GM18858 (cell line): Measurements from ENCODE around the gene RNF213.

Experiments used
- ATAC-seq: cut with Tn5 transposase; IDR thresholded peaks from one replicate; pipeline ENCODE4 v1.9.1; 2021; ENCODE audit not compliant: unreplicated experiment

Gene RNF213

DNA sequence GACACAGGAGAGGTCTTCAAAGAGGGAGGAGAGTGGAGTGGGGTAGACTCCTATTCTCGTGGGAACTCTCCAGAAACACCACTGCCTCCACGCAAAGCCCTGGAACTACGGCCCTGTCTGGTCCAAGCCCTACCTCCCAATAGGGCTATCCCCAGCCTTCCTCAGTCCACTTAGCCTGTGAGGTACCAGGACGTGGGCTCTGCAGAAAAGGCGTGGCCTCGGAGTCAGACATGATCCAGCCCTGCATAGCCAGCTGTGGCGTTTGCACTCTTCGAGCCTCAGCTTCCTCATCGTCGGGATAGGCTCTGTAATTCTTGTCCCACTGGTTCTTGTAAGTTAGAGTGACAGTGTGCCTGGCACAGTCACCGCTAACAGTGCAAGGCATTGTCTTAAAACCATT is 168.1 kb downstream of the RNF213 start:
- ATAC-seq: no peak

DNA sequence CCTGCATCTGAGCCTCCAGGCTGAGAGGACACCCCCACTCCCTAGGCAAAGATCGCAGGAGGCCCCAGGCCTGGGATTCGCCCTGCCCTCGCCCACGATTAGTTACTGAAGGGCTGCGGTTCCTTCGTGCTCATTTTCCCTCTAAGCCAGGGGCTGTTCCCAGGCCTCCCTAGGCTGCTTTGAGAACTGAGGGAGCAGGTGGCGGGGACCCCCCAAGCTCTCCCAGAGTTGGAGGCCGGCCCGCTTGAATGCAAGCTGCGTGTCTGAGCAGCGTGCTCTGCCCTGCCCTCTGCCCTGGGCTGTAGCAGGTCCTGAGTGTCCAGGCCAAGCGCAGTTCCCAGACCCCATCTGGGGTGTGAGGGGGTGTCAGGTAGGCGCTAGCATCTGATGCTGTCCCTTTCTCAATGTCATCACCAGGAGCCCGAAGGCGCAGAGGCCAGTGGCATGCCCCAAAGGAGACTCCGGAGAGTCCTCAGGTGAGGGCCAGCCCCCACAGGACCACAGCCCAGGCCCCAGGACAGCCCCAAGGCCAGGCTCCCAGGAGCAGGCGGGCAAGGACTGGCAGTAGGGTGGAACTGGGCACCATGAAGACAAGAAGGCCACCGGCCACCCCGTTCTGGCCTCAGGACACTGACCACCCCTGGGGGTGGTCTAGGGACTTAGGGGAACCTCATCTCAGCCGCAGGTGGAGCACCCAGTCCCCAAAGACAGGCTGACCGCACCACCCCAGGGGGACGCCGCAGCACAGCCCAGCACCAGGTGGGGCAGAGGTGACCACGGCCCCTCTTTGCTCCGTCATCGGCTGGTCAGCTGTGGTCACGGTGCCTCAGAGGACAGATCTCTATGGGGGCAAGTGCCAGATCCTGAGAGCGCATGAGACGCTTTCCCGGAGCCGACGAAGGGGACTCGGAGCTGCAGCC is 169.0 kb downstream of the RNF213 start:
- ATAC-seq: no peak

DNA sequence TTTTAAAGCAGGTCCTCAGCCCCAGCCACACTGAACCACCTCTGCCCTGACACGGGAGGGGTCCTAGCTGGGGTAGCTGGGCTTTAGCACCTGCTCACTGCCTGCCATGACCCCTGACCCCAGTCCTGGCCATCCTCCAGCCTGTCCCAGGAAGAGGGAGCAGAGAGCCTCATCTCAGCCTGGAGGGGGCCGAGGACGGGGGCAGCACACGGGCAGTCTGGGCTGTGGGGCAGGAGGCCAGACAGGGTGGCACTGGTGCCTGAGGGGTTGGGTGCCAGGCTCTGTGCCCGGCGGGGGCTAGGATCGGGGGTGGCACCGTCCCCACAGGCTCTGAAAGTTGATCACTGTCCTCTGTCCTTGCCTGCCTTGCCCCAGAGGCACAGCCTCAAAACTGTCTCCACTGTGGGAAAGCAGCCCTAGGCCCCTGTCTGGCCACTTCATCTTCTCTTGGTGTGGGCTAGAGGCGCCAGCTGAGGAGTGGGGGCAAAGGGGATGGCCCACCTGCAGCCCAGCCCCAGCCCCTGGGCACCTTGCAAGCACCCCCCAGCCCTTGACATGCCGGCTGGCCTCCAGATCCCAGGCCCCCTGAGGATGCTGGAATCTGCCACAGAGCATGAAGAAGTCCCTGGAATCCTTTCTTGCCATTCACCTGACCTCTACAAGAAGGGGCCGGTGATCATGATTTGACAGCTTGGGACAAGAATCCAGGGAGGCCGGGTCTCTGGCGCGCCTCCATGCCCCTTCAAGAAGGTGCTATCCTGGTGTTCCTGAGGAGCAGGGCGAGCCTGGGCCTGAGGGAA is 170.0 kb downstream of the RNF213 start:
- no peak for ATAC-seq

DNA sequence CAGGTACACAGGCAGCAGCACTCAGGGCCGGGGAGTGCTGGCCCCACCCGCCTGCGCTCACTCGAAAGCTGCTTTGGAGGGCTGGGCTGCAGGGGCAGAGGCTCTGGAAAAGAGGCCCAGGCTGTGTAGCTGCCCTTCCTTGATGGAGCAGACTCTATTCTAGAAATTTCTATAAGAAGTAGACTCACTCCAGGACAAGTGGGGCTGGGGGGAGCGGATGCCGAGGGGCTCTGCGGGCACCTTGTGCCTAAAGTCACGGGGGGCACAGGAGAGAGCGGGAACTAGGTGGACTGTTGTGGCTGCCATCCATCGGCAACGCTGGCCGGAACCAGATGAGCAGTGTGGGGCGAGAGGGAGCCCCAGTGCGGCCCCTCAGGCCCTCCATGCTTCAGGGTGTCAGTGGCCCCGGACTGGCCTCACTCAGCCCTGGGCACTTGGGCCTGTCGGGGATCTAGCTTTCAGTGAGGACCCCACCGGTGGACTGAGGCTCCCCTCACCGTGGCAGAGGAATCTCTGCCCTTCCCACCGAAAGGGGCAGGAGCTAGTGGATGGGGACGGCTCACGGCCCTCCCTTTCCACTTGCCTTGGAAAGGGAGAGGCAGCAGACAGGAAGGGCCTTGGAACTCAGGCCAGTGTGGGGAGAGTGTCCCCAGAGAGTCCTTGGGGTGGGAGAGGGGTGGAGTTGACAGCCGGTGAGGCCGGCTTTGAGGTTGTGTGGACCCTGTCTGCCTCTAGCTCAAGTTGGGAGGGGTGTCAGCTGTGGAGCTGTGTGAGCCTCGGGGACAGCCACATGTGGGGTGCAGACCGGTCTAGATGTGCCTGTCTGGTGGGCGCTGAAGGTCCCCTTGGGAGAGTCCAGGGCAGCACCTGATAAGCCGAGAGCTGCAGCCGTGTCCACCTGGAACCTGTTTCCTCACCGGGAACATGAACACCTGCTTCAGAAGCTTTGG is 170.9 kb downstream of the RNF213 start:
- ATAC-seq: no peak

DNA sequence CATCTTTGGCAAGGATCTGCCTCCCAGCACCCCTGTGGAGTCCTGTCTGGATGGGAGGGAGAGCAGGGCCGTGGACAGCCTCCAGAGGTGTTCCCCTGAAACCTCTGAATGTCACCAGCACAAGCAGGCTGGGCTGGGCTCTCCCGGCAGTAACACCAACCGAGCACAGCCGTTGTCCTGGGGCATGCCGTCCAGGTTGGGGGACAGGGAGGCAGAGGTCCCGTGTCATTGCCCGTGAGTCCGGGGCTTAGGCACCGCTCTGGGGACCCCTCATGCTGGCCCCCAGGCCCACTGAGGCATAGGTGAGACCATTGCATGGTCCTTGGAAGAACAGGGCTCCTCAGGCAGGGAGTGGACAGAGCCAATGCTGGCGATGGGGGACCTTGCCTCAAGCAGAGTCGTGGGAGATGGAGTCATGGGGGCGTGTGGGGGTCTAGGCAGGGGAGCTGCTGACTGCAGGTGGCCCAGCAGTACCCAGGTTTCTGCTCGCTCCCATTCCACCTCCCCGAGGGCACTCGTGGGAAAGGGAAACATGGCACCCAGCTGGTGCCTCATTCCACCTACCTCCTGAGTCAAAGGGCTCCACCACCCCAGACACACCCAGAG is 171.8 kb downstream of the RNF213 start:
- ATAC-seq: no peak

DNA sequence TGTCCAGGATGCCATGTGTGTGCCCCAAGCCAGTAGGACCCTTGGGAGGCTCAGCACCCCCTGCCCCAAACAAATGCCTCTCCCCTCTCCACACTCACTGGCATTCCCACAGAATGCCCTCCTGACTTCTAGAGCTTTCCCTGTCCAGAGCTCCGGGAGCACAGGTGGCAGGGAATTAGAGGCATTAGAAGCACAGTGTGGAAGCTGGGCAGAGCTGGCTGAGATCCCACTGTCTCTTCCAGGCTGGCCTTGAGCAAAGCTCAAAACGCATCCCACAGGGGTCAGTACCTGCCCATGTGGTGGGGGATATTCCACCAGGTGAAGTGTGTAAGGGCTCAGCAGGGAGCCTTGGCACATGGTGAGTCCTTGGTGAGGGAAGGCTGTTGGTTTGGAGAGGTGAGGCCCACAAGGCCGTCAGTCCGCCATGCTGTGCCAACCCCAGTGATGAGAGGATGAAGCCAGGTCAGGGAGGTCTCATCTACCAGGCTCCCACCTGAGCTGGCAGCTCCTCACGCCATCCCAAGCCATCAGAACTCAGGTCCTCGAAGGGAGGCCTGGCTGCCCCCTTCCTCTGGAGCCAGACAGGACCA is 172.4 kb downstream of the RNF213 start:
- ATAC-seq: no peak

DNA sequence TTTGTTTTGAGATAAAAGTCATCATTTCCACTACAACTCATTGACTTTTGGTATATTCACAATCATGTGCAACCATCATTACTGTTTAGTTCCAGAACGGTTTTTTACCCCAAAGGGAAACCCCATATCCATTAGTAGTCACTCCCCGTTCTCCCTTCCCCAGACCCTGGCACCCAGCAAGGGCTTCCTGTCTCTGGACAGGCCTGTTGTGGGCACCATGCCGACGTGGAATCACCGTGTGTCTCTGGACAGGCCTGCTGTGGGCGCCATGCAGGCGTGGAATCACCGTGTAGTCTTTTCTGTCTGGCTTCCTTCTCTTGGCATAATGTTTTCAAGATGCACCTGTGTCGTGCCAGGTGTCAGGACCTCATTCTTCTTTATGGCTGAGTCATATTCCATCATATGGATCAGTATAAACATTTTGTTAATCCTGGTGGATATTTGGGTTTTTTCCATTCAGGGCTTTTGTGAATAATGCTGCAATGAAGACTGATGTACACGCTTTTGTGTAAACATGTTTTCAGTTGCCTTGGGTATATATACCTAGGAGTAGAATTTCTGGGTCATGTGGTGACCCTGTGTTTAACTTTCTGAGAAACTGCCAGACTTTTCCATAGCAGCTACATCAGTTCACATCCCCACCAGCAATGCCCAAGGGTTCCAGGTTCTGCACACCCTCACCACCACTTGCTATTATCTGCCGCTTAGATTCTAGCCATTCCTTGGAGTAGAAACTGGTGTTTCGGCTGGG is 173.4 kb downstream of the RNF213 start:
- ATAC-seq: no peak

DNA sequence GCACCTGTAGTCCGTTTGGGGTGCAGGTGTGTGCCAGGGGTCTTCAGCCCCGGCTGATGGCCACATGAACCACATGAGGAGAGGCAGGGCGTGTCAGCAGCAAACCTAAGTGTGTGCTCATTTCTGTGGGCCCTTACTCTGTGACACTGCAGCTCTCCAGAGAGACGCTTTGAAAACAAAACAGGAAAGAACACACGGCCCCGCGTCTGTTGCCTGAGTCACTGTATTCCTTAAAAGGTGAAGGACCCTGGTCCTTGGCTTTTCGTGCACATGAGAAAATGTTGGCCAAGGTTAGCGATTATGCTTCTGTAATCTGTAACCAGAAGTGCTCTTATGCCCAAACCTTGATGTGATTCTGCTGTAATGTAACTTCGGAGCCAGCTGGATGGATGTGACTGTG is 176.9 kb downstream of the RNF213 start:
- no peak for ATAC-seq

DNA sequence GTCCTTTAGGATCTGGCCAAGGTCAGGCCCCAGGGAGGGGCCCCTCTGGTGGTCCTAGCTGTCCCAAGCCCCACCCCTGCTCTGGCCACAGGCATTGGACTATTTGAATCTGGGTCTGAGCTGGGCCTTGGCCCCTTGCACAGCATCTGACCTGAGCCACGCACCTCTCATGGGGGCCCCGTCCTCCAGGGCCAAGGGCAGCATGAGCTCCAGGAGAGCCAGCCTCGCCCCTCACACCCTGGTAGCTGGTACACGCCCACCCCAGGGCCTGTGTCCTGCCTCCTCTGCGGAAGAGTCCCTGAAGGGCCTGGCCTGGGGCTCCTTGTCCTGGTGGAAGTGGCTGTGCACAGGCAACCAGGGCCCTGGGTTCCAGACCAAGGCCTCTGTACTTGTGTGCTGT is 178.2 kb downstream of the RNF213 start:
- ATAC-seq: no peak

DNA sequence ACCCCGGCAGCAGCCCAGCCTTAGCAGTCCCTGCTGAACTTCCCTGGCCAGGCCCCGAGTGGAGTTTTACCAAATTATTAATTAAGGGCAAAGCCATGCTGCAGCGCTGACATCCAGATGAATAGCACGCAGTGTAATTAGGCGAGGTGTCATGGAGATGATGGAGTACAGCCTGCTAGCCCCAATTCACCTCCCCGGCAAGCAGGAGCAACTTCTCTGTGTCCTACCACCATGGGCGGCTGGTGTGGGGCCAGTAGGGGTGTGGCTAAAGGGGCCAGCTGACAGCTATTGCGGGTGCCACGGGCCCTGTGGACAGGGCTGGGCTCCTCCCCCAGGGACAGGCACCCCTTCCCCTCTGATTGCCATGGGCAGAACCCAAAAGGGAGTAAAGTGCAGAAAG is 178.8 kb downstream of the RNF213 start:
- no peak for ATAC-seq

DNA sequence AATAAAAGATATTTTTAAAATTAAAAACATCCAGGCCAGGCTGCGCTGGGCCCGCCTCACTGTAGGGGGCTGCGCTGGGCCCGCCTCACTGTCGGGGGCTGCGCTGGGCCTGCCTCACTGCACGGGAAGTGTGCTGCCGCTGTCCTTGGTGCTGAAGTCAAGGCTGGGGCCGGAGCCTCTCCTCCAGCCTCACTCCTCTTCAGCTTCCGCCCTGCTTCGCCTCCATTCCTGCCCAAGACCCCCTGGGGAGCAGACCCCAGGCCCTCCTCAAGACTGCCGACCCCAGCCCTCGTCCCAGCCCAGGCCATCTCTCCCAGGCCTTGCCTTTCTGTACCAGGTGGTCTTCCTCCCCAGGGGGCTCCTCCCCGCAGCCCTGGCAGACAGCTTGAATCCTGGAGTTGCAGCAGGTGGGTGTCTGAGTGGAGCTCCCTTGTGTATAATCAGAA is 180.5 kb downstream of the RNF213 start:
- ATAC-seq: no peak

DNA sequence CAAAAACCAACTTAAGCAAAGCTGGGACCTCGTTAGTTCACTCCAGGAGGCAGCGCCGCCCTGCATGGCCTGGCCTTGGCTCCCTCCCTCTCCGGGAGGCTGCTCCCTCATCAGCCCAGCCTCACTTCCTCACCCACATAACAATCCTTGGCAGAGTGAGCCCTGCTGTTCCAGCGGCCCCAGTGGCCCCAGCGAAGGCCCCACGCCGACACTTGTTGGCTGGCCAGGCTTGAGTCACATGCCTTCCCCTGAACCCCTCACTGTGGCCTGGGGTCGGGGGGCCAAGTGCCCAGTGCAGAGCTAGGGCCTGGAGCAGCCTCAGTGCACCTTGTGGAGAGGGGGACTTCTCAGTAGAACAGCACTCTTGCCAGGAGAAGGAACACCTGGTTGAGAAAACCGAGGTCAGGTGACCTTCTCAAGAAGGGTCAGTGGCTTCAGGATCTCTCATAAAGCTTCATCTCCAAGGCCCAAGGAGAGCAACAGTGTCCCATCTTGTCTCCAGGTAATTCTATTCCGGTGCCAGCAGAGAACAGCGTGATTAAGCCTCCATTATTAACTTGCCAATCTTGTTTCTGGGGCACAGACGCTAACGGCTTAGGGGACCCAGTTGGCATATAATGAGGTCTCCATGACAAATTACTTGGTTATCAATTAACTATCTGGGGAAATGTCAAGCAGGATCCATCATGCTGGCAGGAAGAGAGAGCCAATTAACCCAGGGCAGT is 181.1 kb downstream of the RNF213 start:
- no peak for ATAC-seq

DNA sequence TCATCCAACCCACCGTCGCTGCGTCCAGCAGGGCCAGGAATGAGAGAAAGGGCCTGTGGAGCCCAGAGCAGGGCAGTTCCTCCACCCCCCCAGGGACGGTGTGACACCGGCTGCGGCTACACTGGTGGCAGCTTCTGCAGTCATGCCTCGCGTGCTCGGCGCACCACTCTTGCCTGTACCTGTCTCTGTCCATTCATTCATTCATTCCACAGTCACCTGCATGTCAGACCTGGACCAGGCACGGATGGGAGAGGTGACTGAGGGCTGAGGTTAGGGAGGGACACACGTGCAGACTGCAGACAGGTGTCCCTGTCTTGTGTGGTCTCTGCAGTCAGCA is 181.6 kb downstream of the RNF213 start:
- no peak for ATAC-seq

DNA sequence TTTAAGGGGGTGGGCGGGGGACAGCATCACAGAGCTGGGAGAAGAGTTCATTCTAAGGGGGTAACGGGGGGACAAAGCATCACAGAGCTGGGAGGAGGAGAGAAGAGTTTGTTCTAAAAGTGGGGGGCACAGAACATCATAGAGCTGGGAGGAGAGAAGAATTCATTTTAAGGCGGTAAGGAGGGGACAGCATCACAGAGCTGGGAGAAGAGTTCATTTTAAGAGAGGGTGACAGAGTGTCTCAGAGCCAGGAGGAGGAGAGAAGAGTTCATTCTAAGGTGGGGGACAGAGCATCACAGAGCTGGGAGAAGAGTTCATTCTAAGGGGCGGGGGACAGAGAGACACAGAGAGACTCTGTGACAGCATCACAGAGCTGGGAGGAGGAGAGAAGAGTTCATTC is 182.1 kb downstream of the RNF213 start:
- ATAC-seq: no peak

DNA sequence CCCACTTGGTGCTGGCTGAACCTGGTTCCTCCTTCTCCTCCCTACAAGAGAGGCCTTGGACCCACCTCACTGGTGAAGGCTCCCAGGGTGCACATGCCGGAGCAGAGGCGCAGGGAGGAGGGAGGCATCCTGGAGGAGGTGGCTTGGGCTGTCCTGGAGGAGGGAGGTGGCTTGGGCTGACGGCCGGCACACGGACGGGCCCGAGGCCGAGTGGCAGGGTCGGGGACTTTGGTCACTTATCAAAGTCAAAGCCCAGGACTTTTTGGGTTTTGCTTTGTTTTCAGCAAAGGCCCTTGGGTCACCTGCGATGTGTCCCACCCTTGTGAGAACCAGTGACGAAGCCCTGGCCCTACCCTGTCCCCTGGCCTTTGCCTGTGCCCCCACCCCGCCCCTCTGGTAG is 182.8 kb downstream of the RNF213 start:
- no peak for ATAC-seq

DNA sequence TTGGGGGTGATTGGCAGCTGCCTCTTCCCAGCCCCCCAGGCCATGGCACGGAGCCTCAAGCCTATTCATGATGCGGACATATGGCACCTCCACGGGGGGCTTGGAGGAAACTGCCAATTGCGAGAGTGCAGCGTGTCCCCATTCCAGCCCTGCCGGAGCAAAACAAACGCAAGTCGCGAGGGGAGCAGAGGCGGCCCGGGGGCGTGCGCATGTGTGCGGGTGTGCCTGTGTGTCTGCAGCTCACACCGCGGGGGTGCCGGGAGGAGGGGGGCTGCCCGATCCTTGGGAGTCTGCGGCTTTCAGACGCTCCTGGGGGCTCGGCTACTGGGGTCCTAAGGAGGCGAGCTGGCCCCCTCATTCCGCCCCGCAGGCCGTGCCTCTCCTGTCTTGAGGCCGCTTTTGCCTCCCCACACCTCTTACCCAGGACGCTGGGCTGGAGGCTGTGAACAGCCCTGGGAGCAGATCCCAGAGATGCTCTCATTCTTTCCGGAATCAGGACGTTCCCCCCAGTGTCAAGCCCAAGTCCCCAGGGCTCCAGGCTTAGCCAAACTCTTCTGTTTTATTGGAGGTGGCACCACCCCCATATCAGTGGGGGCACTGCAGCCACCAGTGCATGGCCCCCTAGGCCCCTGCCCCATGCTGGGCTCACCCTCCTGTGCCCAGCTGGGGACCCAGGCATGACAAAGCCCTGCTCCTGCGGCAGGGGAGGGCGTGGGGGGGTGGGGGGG is 183.4 kb downstream of the RNF213 start:
- no peak for ATAC-seq

DNA sequence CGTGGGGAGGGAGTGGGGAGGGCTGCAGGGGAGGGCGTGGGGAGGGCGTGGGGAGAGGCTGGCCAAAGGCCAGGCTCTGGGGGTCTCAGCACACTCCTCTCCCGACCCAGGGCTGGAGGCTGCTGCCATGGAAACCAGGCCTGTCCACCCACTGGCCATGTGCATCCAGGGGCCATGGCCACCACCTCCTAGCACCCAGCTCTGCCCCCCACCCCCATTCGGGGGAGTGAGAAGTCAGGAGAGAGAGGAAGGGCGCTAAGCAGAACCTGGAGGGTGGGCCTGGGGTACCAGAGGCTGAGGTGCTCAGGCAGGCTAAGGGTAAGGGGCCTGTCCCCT is 184.0 kb downstream of the RNF213 start:
- no peak for ATAC-seq

DNA sequence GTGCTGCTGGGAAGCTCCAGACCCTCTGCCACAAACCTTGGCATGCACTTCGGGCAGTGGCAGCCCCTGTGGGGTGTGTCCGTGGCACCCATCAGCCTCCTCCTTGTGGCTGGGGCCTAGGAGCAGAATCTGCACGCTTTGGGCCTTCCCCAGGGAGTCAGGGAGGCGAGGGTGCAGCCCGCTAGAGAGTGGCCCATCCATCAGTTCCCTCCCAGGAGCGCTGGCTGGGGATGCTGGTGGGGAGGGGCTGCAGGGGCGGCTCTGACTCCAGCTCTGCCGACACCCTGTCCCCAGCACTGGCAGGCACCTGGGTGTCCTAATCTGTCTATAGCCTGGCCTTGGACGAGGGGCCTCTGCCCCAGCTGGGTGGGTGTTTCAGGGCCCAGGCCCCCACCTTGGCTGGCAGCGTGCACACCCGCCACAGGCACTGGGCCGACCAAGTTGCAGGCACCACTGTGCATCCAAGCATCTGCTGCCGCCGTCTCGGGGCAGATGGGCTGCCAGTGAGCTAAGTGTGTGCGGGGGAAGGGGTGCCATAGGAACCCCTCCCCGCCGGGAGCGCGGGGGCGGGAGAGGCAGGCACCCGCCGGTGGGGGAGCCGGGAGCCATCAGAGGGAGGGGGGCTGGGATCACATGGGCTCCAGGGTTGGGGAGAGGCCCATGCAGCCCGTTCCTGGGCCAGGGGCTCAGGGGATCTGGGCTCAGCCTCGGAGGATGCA is 184.5 kb downstream of the RNF213 start:
- no peak for ATAC-seq
